Fibroblast of mammary gland (primary cell): ENCODE results near the gene RPS27.

ENCODE experiments used
- DNase-seq: peaks from one replicate; pipeline ENCODE4 v3.0.0-alpha.2; 2010; ENCODE audit warnings: low read depth
- H3K4me3 ChIP-seq: 2 replicates; pipeline ENCODE4 v1.5.1; 2011; ENCODE audit warnings: low read depth, mild to moderate bottlenecking, low read length, moderate library complexity; ENCODE audit not compliant: control insufficient read depth
- TF ChIP-seq, protein P1 (sequence below): conservative IDR thresholded peaks from 2 replicates; pipeline ENCODE4 v1.5.1; 2011; ENCODE audit warnings: low read depth, low read length, inconsistent platforms; ENCODE audit not compliant: control insufficient read depth, insufficient read depth

Gene RPS27

DNA sequence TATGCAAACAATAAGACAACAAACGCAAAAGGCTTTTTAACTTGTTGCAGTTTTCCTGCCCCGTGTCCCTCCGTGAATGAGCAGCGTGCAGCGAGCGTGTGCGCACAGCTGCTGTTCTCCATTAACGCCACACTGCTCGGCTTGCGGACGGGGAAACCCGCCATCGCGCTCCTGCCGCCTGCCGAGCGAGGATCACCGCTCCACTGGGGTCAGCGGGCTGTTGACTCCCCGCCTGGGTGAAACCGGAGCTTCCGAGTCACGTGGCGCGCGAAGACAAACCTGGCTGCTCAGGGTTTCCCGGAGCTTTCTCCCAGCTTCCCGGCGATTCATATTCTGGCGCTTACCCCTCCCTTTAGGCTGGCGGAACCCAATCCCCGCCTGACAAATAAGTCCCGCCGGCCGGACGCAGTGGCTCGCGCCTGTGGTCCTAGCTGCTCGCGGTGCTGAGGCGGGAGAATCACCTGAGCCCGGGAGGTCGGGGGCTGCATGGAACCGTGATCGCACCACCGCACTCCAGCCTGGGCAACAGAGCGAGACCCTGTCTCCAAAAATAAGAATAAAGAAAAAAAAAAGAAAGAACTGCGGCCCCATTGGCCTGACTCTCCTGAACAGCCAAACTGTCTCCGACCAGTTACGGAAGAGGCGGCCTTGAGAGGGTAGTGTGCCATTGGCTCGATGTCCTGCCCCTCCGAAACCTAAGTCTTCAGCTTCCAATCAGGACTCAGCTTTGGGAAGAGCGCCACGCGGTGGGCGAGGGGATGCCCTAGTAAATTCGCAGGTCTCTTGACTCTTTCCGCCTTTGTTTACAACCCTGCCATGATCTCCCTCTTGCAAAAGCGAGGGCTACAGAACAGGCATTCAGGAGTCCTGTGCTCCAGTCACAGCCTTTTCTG lies 23.2 kb upstream of the RPS27 start, which contains the start of gene CREB3L4:
Gene CREB3L4 (plus strand): TSS at position 796 of the 893 bp plus-strand sequence. CDS start 624 bp downstream, outside the sequence.
- peak; percentile 99 for DNase-seq
- TF ChIP-seq, protein P1, sequence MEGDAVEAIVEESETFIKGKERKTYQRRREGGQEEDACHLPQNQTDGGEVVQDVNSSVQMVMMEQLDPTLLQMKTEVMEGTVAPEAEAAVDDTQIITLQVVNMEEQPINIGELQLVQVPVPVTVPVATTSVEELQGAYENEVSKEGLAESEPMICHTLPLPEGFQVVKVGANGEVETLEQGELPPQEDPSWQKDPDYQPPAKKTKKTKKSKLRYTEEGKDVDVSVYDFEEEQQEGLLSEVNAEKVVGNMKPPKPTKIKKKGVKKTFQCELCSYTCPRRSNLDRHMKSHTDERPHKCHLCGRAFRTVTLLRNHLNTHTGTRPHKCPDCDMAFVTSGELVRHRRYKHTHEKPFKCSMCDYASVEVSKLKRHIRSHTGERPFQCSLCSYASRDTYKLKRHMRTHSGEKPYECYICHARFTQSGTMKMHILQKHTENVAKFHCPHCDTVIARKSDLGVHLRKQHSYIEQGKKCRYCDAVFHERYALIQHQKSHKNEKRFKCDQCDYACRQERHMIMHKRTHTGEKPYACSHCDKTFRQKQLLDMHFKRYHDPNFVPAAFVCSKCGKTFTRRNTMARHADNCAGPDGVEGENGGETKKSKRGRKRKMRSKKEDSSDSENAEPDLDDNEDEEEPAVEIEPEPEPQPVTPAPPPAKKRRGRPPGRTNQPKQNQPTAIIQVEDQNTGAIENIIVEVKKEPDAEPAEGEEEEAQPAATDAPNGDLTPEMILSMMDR = peak; percentile 32
- peak within 1 kb of the TSS; percentile 71 for H3K4me3 ChIP-seq

DNA sequence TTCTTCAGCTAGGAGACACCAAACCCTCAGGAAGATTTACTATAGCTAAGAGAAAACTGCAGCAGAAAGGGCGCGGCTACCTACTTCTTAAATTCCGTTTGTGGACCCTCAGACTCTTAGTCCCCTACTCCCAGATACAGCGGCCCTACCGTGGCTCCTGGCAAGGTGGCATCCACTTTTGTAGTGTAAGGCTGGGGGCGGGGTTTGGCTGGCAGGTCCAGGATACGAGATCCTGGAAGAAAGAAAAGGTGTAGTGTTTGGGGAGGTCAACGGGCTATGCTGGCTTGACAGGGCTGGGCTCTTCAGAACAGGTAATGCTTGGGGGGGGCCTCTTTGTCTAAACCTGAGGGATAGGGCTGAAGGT lies 22.6 kb upstream of the RPS27 start:
- H3K4me3 ChIP-seq = peak overlapping the region; percentile 71
- no peak for DNase-seq
- TF ChIP-seq, protein P1 = no peak

GRCh38 chr1:153968408-153968807 lies 22.2 kb upstream of the RPS27 start:
- TF ChIP-seq, protein P1 = no peak
- peak overlapping the region; percentile 71 for H3K4me3 ChIP-seq
- DNase-seq = no peak

DNA sequence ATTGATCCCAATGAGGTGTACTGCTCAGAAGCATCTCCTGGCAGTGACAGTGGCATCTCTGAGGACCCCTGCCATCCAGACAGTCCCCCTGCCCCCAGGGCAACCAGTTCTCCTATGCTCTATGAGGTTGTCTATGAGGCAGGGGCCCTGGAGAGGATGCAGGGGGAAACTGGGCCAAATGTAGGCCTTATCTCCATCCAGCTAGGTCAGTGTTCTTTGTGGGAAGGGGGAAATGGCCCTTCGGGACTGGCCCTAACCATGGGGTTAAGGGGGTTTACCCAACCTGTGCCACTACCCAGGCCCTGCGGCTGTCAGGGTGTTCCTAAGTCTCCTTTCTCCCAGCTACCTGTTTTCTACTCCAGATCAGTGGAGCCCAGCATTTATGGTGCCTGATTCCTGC lies 21.6 kb upstream of the RPS27 start:
- H3K4me3 ChIP-seq = no peak overlapping the region
- DNase-seq = no peak
- TF ChIP-seq, protein P1 = no peak

DNA sequence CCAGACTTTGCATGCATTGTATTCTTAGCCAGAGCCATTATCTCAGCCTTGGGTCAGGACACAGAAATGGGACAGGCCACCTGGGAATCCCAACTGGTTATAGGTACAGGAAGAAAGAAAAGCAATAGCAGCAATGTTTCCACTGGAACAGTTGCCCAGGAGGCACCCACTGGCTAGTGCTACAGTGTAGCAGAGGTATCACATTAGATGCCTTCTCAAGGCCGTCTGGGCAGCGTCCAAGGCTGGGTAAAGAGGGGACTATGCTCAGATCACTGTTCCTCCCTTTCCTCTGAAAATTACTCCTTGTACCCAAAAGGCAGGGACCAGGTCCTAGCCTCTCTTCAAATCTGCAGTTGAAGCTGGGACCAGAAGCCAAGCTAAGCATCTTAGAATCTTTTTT lies 20.2 kb upstream of the RPS27 start:
- no peak overlapping the region for H3K4me3 ChIP-seq
- TF ChIP-seq, protein P1 = no peak
- no peak for DNase-seq

GRCh38 chr1:153973071-153973470 lies 17.5 kb upstream of the RPS27 start:
- TF ChIP-seq, protein P1 = no peak
- no peak overlapping the region for H3K4me3 ChIP-seq
- DNase-seq = no peak
